Neural cell (in vitro differentiated cells): ENCODE results near the gene BCKDHB. TPM values are rescaled to one million over a fixed set of nuclear protein-coding genes. Genes with fewer than 3 reads are reported as not detected.

Source experiments
- H2AFZ ChIP-seq: fragments of 200-600, 300-800 bp; sonication (generic), shearing (Covaris generic); 2 replicates; pipeline ENCODE4 v1.6.0; 2014; ENCODE audit warnings: low read depth, mild to moderate bottlenecking, antibody characterized with exemption, low read length, moderate library complexity
- H3F3A ChIP-seq: fragments of 200-600 bp; shearing (Covaris generic); 2 replicates; pipeline ENCODE4 v1.6.1; 2016; ENCODE audit warnings: mild to moderate bottlenecking, moderate library complexity, mixed read lengths, antibody characterized with exemption, low read length; ENCODE audit not compliant: insufficient read depth, poor library complexity, severe bottlenecking
- H3K27ac ChIP-seq: fragments of 200-600, 300-800 bp; sonication (generic), shearing (Covaris generic); 2 replicates; pipeline ENCODE4 v1.5.1; 2014; ENCODE audit warnings: mild to moderate bottlenecking, low read length, moderate library complexity
- H3K27me3 ChIP-seq: fragments of 300-800, 200-600 bp; sonication (generic), shearing (Covaris generic); 2 replicates; pipeline ENCODE4 v1.6.0; 2014; ENCODE audit warnings: mild to moderate bottlenecking, low read depth, low read length, moderate library complexity; ENCODE audit not compliant: insufficient read depth
- H3K36me3 ChIP-seq: fragments of 300-800, 200-600 bp; sonication (generic), shearing (Covaris generic); 2 replicates; pipeline ENCODE4 v1.5.1; 2014; ENCODE audit warnings: mild to moderate bottlenecking, antibody characterized with exemption, low read length, moderate library complexity; ENCODE audit not compliant: insufficient read depth
- H3K4me2 ChIP-seq: fragments of 300-800, 200-600 bp; sonication (generic), shearing (Covaris generic); 2 replicates; pipeline ENCODE4 v1.6.0; 2014; ENCODE audit warnings: mild to moderate bottlenecking, low read length
- H3K4me3 ChIP-seq: fragments of 300-800, 200-600 bp; sonication (generic), shearing (Covaris generic); 2 replicates; pipeline ENCODE4 v1.5.1; 2014; ENCODE audit warnings: mild to moderate bottlenecking, low read length, moderate library complexity
- H3K79me2 ChIP-seq: fragments of 200-600 bp; shearing (Covaris generic); replicated peaks from 2 replicates; pipeline ENCODE4 v1.6.0; 2014; ENCODE audit warnings: mild to moderate bottlenecking, low read length, moderate library complexity; ENCODE audit not compliant: insufficient read depth
- H3K9ac ChIP-seq: fragments of 300-800, 200-600 bp; sonication (generic), shearing (Covaris generic); 2 replicates; pipeline ENCODE4 v1.6.1; 2016; ENCODE audit warnings: mild to moderate bottlenecking, low read length, mixed read lengths
- H3K9me2 ChIP-seq: fragments of 200-600 bp; shearing (Covaris generic); 2 replicates; pipeline ENCODE4 v1.6.1; 2016; ENCODE audit warnings: mild to moderate bottlenecking, low read length, mixed read lengths; ENCODE audit not compliant: insufficient read depth
- H3K9me3 ChIP-seq: fragments of 200-600, 300-800 bp; sonication (generic), shearing (Covaris generic); 2 replicates; pipeline ENCODE4 v1.6.1; 2016; ENCODE audit warnings: mild to moderate bottlenecking, mixed run types, low read length, moderate library complexity, mixed read lengths
- H4K20me1 ChIP-seq: fragments of 200-600 bp; shearing (Covaris generic); 2 replicates; pipeline ENCODE4 v1.6.1; 2016; ENCODE audit warnings: mild to moderate bottlenecking, mixed run types; ENCODE audit not compliant: insufficient read depth
- CTCF ChIP-seq: fragments of 450-650 bp; IDR thresholded peaks from 2 replicates; pipeline ENCODE4 v1.5.1; 2014; ENCODE audit warnings: antibody characterized with exemption, mild to moderate bottlenecking, moderate library complexity; ENCODE audit not compliant: poor library complexity, severe bottlenecking
- EP300 ChIP-seq: fragments of 450-650 bp; conservative IDR thresholded peaks from 2 replicates; pipeline ENCODE4 v1.6.1; 2014; ENCODE audit warnings: antibody characterized with exemption, mild to moderate bottlenecking, moderate library complexity; ENCODE audit not compliant: poor library complexity, severe bottlenecking
- EZH2 ChIP-seq: fragments of 200-600, 300-800 bp; shearing (Covaris generic), sonication (generic); IDR thresholded peaks from 2 replicates; pipeline ENCODE4 v1.6.1; 2014; ENCODE audit warnings: antibody characterized with exemption, low read length, borderline replicate concordance, mild to moderate bottlenecking; ENCODE audit not compliant: insufficient read depth, poor library complexity, severe bottlenecking
- MXI1 ChIP-seq: fragments of 450-650 bp; conservative IDR thresholded peaks from 2 replicates; pipeline ENCODE4 v1.6.1; 2014; ENCODE audit warnings: antibody characterized with exemption, mild to moderate bottlenecking; ENCODE audit not compliant: poor library complexity, severe bottlenecking
- POLR2AphosphoS5 ChIP-seq: IDR thresholded peaks from 2 replicates; pipeline ENCODE4 v1.6.1; 2012
- RAD21 ChIP-seq: fragments of 450-650 bp; conservative IDR thresholded peaks from 2 replicates; pipeline ENCODE4 v1.6.1; 2014; ENCODE audit warnings: antibody characterized with exemption, mild to moderate bottlenecking, moderate library complexity
- SMC3 ChIP-seq: fragments of 450-650 bp; conservative IDR thresholded peaks from 2 replicates; pipeline ENCODE4 v1.6.1; 2014; ENCODE audit warnings: antibody characterized with exemption, mild to moderate bottlenecking, moderate library complexity; ENCODE audit not compliant: poor library complexity
- TAF1 ChIP-seq: IDR thresholded peaks from 2 replicates; pipeline ENCODE4 v1.6.1; 2012; ENCODE audit warnings: low read depth
- polyA plus RNA-seq: library from polyadenylated mRNA; depleted of rRNA; stranded (reverse); fragments of >200 nt; gene quantifications from 2 replicates; pipeline ENCODE4 v1.2.3, GENCODE V29; 2014
- TF ChIP-seq, protein P1 (sequence below): IDR thresholded peaks from 2 replicates; pipeline ENCODE4 v1.6.1; 2012; ENCODE audit warnings: borderline replicate concordance

The BCKDHB gene
- polyA plus RNA-seq, 1 donor from 2014 or later: 16.1 TPM

- H3K27me3 ChIP-seq: no peaks in the 10 kb centered on the region
- H3K9me2 ChIP-seq: no peaks in the 10 kb centered on the region
- H3F3A ChIP-seq: no peaks in the 10 kb centered on the region
- H3K79me2 ChIP-seq: no peaks in the 10 kb centered on the region
- no peaks in the 10 kb centered on the region for H3K9me3 ChIP-seq
- no peak overlapping the region for H3K4me3 ChIP-seq
- no peak overlapping the region for H3K9ac ChIP-seq
- H2AFZ ChIP-seq: no peak overlapping the region
- TF ChIP-seq TAF1 (no peak), RAD21 (no peak), EP300 (no peak), SMC3 (no peak)
- H4K20me1 ChIP-seq: no peaks in the 10 kb centered on the region
- H3K36me3 ChIP-seq: no peaks in the 10 kb centered on the region
- H3K27ac ChIP-seq: no peak overlapping the region
- H3K4me2 ChIP-seq: no peak overlapping the region
Observed at GRCh38 chr6:80142586-80142985, 36.1 kb downstream of the BCKDHB start.

DNA sequence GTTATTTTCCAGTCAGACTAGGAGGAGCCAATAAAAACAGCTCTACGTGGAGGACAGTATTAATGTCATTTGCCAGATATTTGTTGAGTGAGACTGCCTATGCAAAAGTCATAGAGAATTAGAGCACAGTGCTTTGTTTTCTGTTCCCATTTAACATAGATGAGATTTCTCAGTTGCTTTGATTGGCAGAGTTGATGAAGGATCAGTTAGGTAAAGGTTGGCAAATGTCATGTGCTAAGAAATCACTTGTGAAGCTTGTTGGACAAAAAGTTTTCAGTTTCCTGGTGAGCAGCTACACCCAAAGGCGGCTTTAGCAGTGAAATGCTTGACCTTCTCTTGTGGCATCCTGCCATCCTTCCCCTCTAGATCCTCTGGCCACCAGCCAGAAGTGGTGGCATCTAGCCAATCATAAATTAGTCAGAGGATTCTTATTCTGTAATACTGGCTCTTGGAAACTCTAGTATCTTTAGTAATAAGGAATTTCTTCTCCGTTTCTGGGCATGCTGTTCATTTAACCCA lies 37.0 kb downstream of the BCKDHB start:
- H4K20me1 ChIP-seq: no peaks in the 10 kb centered on the region
- H3K27me3 ChIP-seq: no peaks in the 10 kb centered on the region
- H3K9me2 ChIP-seq: no peaks in the 10 kb centered on the region
- H3K9me3 ChIP-seq: no peaks in the 10 kb centered on the region
- no peaks in the 10 kb centered on the region for H3K36me3 ChIP-seq
- no peak overlapping the region for H3K4me2 ChIP-seq
- no peak overlapping the region for H3K27ac ChIP-seq
- H3K9ac ChIP-seq: no peak overlapping the region
- H3F3A ChIP-seq: no peaks in the 10 kb centered on the region
- TF ChIP-seq RAD21: no peak
- no peak for TF ChIP-seq EZH2
- no peak for TF ChIP-seq TAF1
- TF ChIP-seq SMC3: no peak
- TF ChIP-seq EP300: no peak
- no peak for TF ChIP-seq MXI1
- no peak for TF ChIP-seq CTCF
- TF ChIP-seq POLR2AphosphoS5: no peak
- TF ChIP-seq, protein P1, sequence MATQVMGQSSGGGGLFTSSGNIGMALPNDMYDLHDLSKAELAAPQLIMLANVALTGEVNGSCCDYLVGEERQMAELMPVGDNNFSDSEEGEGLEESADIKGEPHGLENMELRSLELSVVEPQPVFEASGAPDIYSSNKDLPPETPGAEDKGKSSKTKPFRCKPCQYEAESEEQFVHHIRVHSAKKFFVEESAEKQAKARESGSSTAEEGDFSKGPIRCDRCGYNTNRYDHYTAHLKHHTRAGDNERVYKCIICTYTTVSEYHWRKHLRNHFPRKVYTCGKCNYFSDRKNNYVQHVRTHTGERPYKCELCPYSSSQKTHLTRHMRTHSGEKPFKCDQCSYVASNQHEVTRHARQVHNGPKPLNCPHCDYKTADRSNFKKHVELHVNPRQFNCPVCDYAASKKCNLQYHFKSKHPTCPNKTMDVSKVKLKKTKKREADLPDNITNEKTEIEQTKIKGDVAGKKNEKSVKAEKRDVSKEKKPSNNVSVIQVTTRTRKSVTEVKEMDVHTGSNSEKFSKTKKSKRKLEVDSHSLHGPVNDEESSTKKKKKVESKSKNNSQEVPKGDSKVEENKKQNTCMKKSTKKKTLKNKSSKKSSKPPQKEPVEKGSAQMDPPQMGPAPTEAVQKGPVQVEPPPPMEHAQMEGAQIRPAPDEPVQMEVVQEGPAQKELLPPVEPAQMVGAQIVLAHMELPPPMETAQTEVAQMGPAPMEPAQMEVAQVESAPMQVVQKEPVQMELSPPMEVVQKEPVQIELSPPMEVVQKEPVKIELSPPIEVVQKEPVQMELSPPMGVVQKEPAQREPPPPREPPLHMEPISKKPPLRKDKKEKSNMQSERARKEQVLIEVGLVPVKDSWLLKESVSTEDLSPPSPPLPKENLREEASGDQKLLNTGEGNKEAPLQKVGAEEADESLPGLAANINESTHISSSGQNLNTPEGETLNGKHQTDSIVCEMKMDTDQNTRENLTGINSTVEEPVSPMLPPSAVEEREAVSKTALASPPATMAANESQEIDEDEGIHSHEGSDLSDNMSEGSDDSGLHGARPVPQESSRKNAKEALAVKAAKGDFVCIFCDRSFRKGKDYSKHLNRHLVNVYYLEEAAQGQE: no peak
- H3K4me3 ChIP-seq: no peak overlapping the region
- H2AFZ ChIP-seq: no peak overlapping the region
- no peaks in the 10 kb centered on the region for H3K79me2 ChIP-seq
